ENCODE measurements around the gene FAM50A.
"Not testable (repeated sequence)": the region's sequence is repeated elsewhere in the genome, so short reads cannot be mapped to it uniquely, and the experiment has no call there.

Gene FAM50A

GRCh38 chrX:154485150-154486051 lies 41.5 kb downstream of the FAM50A start:
- no peak for DNase-seq (ENCODE audit: low read depth)

DNA sequence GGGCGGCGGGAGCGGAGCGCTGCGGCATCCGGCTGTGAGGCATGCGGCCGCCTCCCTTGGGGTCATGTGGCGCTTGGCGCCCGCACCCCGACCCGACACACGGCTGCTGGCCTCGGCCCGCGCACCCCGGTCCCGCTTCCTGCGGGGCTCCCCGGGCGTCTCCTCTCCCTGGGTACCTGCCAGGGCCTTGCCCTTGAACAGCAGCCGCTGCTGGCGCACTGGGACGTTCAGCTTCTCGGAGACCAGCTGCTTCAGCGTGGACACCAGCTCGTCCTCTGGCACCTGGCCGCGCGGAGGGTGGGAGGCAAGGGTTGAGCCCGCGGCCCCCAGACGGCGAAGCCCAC lies 42.1 kb downstream of the FAM50A start:
- no peak for DNase-seq (ENCODE audit: low read depth)

DNA sequence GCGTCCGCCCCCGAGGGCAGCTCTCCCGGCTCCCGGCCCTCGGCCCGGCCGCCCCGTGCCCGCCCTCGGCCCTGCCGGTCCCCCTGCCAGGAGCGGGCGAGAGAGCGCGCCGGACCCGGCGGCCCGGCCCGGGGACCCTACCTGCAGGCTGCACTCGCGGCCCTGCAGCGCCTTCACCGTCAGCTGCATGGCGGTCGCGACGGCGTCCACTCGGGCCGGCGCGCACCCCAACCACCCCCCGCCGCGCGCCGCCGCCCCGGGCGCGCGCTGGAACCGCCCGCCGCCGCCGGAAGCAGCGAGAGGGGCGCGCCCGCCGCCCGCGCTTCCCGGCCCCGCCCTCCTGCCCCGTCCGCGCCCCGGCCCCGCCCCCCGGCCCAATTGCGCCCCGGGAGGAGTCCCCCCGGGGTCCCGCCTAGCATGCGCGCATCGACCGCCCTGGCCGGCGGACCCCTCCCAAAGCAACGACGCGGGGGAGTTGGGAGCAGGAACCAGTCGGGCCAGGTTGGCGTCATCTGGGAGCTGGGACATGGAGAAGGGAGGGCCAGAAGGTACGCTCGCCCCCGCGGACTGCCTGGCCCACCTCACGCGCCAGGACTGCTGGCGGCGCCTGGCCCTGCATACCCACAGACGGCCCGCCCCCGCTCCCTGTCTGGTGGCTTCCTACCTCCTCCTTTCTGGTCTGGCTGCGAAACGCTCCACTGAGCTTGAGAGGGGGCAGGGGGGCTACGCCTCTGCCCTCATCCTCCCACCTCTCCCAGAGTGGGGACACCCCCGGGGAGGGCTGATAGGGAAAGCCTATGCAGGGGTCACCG lies 42.7 kb downstream of the FAM50A start, which contains the start of gene UBL4A:
UBL4A (minus strand) TSS at position 220 of the 812 bp plus-strand sequence; CDS start at position 189, 31 bp downstream.
- no peak for DNase-seq (ENCODE audit: low read depth)

- no peak for DNase-seq (ENCODE audit: low read depth)
These were observed 43.8 kb downstream of the FAM50A start for GRCh38 chrX:154487518-154488290.

- DNase-seq (ENCODE audit: low read depth), result no peak
These were observed 44.6 kb downstream of the FAM50A start for GRCh38 chrX:154488336-154489075.

DNA sequence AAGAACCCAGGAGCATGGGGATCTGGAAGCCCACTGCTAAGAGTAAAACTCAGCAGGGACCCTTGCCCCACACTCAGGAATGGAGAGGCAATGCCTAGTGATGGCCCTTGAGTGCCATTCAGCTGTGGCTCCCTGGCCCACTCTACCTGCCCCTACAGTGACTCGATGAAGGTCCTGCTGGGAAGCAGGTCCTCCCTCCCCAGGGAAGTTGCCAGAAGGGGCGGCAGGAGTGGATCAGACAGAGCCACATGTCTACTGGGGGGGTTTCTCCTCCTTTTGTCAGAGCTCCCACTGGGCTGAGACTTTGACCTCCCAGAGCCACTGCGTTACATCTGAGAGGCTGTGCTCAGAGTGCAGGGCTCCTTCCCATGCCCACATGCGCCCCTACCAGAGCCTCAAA lies 45.2 kb downstream of the FAM50A start:
- DNase-seq (ENCODE audit: low read depth), result no peak

- DNase-seq (ENCODE audit: low read depth), result no peak
These were observed 46.1 kb downstream of the FAM50A start for GRCh38 chrX:154490021-154490413.

- DNase-seq (ENCODE audit: low read depth), result peak; percentile 80
These were observed 46.6 kb downstream of the FAM50A start, which contains the start of gene SLC10A3 for GRCh38 chrX:154490414-154491083. TSS of gene SLC10A3 (minus strand) at chrX:154490629. CDS start at chrX:154488940, 1,689 bp downstream.

- DNase-seq (ENCODE audit: low read depth), result no peak
These were observed 50.8 kb downstream of the FAM50A start for GRCh38 chrX:154494715-154495114.

DNA sequence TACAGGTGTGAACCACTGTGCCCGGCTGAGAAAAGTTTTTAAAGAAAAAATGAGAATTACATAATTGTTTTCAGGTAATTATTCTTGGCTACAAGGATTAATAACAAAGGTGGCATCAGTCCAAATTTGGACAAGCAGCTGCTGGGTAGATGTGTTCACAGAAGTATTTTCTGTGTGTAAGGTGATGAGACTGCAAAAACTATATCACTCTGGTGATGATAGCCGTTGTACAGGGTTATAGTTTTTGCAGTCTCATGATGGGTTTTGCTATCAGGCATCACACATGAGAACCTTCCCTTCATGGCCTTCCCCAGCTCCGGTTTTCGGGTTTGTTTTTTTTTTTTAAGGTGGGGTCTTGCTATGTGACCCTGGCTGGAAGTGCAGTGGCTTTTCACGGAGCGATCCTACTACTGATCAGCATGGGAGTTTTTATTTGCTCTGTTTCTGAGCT lies 51.6 kb downstream of the FAM50A start:
- no peak for DNase-seq (ENCODE audit: low read depth)

- DNase-seq (ENCODE audit: low read depth), result not testable (repeated sequence)
These were observed 52.7 kb downstream of the FAM50A start for GRCh38 chrX:154496591-154497137.
